Body of pancreas (tissue), 4 donors: Measurements from ENCODE around the gene TXNRD2.

Experiments
- CTCF ChIP-seq, 7 experiments: fragments of 450-650 bp in 4 of 7; fragments of 200-600 bp in 3 of 7; sonication (generic) in 3 of 7; IDR thresholded peaks; one replicate each; pipeline ENCODE4 v1.5.1; 2016 to 2019; ENCODE audit warnings: antibody characterized with exemption in 7 of 7
- POLR2A ChIP-seq, 3 donors: fragments of 450-650 bp; IDR thresholded peaks; one replicate each; pipeline ENCODE4 v1.6.1; 2016; ENCODE audit warnings: antibody characterized with exemption in 3 of 3, mild to moderate bottlenecking in 2 of 3

GRCh38 chr22:19941365-19942082 lies at the start of gene TXNRD2, which contains the start of gene COMT:
- no peak for TF ChIP-seq CTCF (IDR thresholded peaks at IDR 0.05)
- TF ChIP-seq POLR2A (IDR thresholded peaks at IDR 0.05): peak; percentile 51 to 81 (median 80)
